C4-2B (cell line): ENCODE data around the gene ANGPT4.

Experiments used
- H3K27ac ChIP-seq: fragments of 450-650 bp; 2 replicates; pipeline ENCODE4 v1.5.1; 2017
- CTCF ChIP-seq: fragments of 450-650 bp; conservative IDR thresholded peaks from 2 replicates; pipeline ENCODE4 v1.5.1; 2017; ENCODE audit warnings: mild to moderate bottlenecking
- ZFX ChIP-seq: fragments of 450-650 bp; IDR thresholded peaks from 2 replicates; pipeline ENCODE4 v1.6.1; 2017

Gene ANGPT4

DNA sequence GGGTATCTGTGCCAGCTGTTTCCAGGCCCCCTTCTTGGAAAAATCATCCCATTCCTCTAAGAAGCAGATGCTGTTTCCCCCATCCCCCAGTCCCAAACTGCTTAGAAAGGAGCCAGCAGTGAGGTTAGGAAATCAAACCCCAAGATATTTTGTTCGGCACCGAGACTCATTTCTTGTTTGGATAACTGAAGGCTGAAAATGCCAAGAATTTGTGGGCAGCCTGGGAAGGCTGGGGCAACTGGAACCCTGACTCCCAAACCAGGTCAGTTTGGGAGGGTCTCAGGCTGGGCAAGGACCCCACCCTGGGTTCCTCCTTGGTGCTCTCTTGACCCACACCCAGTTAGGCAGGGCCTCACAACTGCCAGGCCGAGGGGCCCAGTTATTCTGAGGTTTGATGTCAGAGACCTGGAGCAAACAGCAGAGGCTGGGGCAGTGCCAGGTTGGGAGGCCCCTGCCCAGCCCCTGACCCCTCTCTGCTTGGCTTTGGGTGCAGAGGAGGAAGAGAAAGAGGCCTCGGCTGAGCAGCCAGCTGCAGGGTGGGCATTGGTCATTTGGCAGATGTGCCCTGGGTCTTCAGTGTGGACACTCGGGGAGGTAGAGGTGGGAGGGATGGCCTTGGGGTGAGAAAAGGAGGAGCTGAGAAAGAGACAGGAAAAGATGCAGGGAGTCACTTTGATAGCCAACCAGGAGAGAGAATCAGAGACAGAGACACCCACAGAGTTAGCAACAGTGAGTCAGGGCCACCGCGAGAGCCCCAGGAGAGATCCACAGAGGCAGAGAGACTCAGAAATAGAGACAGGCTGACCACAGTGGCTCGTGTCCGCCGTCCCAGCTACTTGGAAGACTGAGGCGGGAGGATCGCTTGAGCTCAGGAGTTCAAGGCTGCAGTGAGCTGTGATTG is 5.0 kb downstream of the ANGPT4 start:
- TF ChIP-seq ZFX: no peak
- TF ChIP-seq CTCF: no peak
- H3K27ac ChIP-seq: no peak overlapping the region

DNA sequence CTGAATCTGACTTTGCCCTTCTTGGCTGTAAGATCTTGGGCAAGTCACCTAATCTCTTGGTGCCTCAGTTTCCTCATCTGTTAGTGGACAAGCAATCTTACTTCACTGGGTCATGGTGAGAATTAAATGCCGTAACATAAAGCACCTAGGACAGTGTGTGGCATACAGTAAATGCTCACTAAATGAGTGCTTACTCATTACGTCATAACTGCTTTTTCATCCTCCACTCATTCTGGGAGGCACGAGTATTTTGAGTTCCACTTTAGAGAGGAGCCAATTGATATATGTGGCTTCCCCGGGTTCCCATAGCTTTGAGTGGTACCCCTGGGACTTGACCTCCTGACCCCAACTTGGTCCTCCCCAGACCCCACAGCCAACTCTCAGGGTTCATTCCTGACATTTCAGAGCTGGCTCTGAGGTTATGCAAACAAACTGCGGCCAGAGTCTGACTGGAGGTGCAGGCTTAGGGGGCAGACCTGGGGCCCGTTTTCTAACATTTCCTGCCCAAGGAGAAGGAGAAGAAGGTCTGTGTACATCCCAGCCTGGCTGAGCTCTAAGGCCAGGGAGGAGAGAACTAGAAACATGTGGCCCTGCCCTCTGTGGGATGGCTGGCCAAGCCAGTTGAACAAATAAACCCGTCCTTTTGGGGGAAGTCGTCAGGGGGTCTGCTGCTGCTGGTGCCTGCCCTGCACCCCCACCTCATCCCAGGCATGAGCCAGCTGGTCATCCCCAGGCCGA is 5.8 kb downstream of the ANGPT4 start:
- no peak for TF ChIP-seq CTCF
- no peak for TF ChIP-seq ZFX
- no peak overlapping the region for H3K27ac ChIP-seq

DNA sequence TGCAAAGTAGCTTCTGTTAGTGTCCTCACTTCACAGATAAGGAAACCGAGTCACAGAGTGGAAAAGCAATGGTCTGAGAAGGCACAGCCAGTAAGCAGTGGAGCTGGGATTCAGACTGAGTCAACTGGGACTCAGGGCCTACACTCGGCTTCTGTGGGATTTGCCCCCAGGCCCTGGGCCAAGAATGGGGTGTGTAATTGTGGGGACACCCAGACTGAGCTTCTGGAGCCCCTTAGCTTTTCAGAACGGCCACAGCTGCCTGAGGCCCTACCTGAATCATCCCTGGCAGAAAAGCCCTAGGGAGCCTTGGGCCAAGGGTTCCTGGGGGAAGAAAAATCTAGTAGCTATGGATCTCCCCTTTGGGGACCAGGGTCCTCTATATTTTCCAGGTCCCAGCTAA is 6.5 kb downstream of the ANGPT4 start:
- H3K27ac ChIP-seq: no peak overlapping the region
- no peak for TF ChIP-seq ZFX
- TF ChIP-seq CTCF: no peak

DNA sequence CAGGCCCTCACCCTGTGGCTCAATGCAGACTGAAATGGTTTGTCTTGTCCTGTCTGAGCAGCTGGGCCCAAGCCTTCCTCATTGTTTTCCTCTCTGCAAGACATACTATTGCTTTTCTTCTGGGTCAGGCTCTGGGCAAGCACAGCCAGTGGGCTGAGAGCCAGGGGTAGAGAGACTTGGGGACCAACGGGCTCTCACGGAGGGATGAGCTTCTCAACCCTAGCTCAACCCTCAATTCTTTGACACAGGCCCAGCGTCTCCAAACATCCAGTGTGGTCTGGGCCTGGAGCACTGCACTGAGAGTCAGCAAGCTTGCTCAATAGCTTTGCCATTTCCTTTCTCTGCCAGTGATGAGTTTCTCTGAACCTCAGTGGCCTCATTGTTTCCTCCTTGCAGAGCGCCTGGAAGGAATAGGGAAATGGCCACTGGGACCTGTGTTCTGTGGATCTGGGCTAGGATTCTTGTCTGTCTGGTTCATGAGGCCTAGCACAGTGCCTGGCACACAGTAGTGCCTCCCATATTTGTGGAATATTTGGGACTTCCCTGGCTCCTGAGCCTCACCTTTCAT is 9.3 kb downstream of the ANGPT4 start:
- TF ChIP-seq ZFX (no peak), CTCF (no peak)
- no peak overlapping the region for H3K27ac ChIP-seq

DNA sequence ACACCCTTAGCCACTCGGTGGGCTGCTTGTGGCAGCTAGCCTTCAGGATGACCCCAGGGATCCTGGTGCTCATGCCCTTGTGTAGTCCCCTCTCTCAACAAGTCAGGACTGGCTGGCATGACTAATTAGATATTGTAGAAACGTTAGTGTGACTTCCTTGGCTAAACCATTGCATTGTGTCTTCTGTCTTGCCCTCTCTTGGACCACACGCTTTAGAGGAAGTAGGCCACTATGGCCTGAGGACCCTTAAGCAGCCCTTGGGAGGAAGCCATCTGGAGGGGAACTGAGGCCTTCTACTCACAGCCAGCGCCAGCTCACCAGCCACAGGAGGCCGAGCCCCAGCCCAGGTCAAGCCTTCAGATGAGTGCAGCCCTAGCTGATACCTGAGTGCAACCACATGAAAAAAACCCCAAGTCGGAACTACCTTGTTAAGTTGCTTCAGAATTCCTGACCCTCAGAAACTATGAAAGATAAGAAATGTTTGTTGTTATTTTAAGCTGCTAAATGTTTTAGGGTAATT is 10.1 kb downstream of the ANGPT4 start:
- no peak overlapping the region for H3K27ac ChIP-seq
- TF ChIP-seq CTCF (no peak), ZFX (no peak)

DNA sequence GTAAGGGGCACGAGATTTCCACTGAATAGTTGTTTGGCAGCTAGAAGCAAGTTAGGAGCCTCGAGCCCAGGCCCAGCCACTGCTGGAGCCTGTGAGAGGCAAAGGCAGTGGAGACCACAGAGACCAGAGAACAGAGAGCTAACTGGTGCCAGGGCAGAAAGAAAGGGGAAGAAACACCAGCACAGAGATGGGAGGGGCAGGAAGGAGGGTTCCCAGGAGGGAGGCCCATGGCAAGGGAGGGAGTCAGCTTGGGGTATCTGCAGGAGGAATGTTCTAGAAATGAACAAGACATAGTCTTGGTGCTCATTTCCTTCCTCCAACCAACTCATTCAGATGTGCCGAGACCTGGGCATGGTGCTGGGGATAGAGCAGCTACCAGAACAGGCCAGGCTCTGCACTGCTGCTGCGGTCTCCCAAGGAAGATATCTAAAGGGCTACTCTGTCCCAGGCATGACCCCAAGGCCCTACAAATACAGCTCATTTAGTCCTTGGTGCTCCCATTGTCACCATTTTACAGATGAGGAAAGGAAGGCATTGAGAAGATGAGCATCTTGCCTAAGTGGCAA is 10.7 kb downstream of the ANGPT4 start:
- TF ChIP-seq CTCF (no peak), ZFX (no peak)
- H3K27ac ChIP-seq: no peak overlapping the region
